Stimulated activated CD4-positive, alpha-beta T cell treated with anti-CD3 and anti-CD28 coated beads, Interleukin-2, amount 100 ng/mL, for 24 hours (primary cell): ENCODE results near the gene SLC38A5.
A peak's percentile ranks its signal among the peaks of the same experiment; 100 is the strongest.

Experiments used
- DNase-seq, 2 donors: peaks; one replicate each; pipeline ENCODE4 v3.0.0-alpha.2; 2020

SLC38A5 gene

DNA sequence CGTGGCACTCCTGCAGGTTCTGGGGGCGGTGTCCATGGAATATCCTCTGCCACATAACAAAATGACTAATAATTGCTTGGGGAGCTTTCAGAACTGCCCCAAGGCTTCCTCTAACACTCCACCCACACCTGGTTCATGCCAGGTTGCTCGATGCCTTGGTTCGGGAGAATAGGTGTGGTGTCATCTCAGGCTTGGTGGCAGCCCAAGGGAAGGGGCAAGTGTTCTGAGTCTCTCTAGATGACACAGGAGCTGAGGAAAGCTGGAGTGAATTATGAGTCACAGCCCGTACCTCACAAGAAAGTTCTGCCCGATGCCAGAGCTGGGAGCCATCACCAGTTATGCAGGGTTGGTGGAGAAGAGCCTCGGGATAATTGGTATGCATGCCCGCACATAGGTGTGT lies 20.6 kb upstream of the SLC38A5 start:
- no peak for DNase-seq

DNA sequence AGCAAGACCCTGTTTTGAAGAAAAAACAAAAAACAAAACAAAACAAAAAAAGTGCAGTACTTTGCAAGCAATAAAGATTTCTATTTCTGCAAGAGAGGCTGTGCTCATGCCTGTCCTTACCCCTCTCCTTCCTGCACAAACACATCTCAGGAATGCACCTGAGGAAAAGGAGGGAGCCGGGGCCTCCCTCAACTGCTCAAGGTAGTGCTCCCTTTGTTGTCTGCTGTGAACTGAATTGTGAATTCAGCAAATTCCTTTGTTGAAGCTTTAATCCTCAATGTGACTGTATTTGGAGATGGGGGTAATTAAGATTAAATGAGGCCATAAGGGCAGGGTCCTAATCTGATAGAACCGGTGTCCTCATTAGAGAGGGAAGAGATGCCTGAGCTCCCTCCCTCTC lies 19.8 kb upstream of the SLC38A5 start:
- no peak for DNase-seq

- no peak for DNase-seq
These were observed 19.2 kb upstream of the SLC38A5 start for GRCh38 chrX:48489296-48489695.

- no peak for DNase-seq
These were observed 18.0 kb upstream of the SLC38A5 start for GRCh38 chrX:48488034-48488433.

- no peak for DNase-seq
These were observed 17.3 kb upstream of the SLC38A5 start for GRCh38 chrX:48487362-48487798.

DNA sequence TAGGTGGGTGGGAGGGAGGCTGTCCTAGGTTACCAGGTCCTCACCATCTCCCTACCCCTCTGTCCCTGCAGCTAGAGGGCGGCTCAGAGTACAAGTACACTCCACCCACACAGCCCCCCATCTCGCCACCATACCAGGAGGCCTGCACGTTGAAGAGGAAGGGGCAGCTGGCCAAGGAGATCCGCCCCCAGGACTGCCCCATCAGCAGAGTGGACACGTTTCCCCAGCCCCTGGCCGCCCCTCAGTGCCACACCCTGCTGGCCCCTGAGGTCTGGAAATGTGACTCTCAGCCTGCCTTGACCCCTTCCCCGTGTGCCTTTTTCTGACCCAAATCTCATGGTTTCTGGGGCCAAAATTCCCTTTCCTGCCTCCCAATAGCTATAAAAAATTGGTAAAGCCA lies 12.5 kb upstream of the SLC38A5 start:
- no peak for DNase-seq

DNA sequence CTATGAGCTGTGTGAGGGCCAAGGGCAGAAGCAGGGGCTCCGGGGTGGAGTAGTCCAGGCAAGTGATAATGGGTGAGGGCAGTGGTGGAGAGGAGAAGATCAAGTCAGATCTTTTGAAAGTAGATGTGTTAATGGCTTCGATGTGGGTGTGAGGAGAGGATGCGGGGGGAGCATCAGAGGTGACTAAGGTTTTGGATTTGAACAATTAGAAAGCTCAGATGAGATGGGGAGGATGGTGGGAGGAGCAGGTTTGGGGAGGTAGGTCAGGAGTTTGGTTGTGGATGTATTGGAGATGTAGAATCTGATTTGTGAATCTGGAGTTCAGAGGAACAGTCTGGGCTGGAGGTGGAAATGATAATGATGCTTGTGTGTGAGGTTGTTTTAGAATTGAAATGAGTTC lies 10.5 kb upstream of the SLC38A5 start:
- no peak for DNase-seq

- DNase-seq = no peak
These were observed 10.1 kb upstream of the SLC38A5 start for GRCh38 chrX:48480142-48480541.

- no peak for DNase-seq
These were observed 8.7 kb upstream of the SLC38A5 start for GRCh38 chrX:48478806-48479205.

GRCh38 chrX:48477960-48478755 lies 8.1 kb upstream of the SLC38A5 start:
- no peak for DNase-seq

DNA sequence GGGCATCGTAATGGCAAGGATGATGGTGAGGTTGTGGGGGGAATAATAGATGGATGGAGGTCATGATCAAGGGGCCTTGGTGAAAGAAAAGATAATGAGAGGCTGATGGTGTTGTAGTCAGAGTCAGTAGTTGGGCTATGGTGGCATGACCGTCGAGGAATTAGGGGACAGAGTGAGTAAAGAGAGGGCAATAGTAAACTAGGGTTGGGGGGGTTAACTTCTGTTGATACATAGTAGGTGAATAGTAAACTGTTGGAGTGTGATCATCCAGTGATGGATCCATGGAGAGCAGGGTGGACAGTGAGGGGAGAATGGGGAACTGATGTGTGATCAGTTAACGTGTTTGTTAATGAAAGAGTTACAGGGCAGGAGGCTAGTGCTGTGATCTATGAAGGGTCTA lies 6.9 kb upstream of the SLC38A5 start:
- DNase-seq = no peak

DNA sequence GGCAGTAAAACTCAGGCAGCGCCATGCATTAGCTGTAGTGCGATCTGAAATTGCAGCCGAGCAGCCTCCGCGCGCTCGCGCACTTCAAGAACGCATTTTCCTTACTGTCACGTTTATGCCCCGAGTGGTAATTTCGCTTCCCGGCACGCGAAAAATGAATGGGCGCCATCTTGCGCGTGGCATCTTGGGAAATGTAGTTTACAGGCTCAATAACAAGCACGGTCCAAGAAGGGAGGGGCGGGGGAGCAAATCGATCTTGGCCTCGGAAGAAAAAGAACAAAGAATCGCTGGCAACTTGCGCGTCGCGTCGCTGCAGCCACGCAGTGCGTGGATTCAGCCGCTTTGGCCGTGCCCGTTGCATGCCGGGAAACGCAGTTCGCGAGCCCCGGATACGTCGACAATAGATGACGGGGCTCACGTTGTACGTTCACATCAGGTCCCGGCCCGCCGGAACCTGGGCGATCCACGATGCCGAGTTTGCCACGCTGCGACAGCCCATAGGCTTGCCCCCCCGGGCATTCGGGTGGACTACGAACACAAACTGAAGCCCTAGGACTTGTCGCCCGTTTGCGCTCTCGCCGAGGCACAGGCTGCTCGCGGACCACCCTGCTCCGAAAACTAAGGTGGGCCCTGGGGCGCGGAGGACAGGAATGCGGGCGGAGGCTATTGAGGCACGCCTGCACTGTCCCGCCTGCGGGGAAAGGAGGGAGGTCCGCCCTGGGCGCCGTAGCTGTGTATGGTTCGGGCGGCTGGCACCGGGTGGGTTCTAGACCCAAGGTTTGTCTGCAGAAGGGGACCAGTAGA lies 5.9 kb upstream of the SLC38A5 start, which contains the start of gene FTSJ1:
Gene FTSJ1 (plus strand): TSS at position 426 of the 804 bp plus-strand sequence. CDS start 1,849 bp downstream, outside the sequence.
- DNase-seq = peak; percentile 82 to 86

- DNase-seq = peak in 1 of 2 donors; percentile 22
These were observed 5.2 kb upstream of the SLC38A5 start for GRCh38 chrX:48475296-48475695.

DNA sequence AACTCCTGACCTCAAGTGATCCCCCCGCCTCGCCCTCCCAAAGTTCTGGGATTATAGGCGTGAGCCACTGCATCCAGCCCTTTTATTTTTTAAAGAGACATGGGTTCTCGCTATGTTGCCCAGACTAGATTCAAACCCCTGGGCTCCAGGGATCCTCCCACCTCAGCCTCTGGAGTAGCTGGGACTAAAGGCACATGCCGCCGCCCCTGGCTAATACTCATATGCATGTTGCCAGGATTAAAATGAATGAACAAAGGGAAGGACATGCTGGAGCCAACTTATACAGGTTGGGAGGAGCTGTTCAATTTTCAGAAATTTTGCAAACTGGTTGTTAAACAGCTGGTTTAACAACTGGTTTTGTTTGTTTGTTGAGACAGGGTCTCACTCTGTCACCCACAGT lies 4.5 kb upstream of the SLC38A5 start:
- DNase-seq = no peak

DNA sequence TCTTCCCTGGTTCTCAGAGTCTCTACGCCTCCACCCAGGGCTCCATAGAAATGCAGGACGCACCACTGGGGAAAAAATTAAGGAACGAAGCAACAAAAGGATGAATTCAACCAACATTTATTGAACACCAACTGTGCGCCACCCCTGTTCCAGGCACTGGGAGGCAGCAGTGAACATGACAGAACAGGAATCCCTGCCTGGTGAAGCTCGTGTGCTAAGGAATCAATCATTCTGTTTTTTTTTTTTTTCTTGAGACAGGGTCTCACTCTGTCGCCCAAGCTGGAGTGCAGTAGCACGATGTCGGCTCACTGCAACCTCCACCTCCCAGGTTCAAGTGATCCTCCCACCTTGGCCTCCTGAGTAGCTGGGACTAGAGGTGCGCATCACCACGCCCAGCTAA lies 4.1 kb upstream of the SLC38A5 start:
- DNase-seq = peak in 1 of 2 donors; percentile 25

GRCh38 chrX:48473704-48473990 lies 3.6 kb upstream of the SLC38A5 start:
- DNase-seq = no peak

DNA sequence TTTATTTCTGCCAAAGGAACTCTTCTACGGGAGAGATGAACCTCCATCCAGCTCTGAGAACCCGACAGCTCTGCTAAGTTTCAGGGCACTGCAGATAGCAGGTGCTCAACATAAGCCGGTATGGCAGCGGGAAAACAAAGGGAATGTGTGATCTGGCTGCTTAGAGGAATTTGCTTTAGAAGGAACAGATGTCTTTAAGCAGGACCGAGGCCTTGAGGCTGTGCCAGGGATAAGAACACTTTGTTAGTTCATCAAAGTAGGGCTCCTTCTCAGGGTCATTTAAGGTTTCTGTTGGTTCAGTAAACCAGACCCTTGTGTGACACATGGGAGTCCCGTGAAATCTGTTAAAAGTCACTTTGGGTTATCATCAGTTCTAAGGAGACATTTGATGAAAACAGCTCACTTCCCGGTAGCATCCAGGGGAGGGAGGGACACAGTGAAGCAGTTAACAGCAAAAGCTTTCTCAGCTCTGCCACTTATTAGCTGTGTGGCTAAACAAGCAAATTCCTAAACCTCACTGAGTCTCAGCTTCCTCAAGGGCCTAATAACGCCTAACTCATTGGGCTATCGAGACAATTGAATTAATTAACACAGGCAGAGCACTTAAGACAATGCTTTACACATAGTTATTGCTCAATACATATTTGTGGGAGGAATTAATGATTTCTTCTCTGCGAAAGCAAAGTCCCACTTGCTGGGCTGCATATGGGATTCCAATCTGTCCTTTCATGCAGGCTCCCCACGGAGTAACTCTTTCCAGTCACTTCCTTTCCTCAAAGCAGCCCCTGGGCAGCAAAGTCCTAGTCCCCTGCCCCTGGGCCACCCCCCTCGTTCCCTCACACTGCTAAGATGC lies 3.0 kb upstream of the SLC38A5 start:
- no peak for DNase-seq

GRCh38 chrX:48472225-48472624 lies 2.2 kb upstream of the SLC38A5 start:
- DNase-seq = no peak

DNA sequence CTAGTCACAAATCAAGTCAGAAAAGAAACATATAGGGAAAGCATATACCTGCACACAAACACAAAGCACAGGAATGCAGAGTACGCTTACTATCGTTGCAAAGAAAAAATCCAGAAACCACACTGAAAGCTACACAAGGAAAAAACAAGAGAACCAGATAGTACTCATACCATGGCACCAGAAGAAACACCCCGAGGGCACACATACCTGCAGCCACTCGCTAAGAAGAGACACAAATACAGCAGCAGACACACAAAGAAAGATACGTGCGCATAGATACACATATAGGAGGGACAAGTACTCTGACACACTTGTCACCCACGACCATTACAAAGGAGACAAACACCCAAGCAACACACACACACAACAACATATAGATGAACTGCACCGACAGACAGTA lies 1.4 kb upstream of the SLC38A5 start:
- DNase-seq = no peak

GRCh38 chrX:48470833-48471118 lies 716 bp upstream of the SLC38A5 start:
- DNase-seq = no peak

DNA sequence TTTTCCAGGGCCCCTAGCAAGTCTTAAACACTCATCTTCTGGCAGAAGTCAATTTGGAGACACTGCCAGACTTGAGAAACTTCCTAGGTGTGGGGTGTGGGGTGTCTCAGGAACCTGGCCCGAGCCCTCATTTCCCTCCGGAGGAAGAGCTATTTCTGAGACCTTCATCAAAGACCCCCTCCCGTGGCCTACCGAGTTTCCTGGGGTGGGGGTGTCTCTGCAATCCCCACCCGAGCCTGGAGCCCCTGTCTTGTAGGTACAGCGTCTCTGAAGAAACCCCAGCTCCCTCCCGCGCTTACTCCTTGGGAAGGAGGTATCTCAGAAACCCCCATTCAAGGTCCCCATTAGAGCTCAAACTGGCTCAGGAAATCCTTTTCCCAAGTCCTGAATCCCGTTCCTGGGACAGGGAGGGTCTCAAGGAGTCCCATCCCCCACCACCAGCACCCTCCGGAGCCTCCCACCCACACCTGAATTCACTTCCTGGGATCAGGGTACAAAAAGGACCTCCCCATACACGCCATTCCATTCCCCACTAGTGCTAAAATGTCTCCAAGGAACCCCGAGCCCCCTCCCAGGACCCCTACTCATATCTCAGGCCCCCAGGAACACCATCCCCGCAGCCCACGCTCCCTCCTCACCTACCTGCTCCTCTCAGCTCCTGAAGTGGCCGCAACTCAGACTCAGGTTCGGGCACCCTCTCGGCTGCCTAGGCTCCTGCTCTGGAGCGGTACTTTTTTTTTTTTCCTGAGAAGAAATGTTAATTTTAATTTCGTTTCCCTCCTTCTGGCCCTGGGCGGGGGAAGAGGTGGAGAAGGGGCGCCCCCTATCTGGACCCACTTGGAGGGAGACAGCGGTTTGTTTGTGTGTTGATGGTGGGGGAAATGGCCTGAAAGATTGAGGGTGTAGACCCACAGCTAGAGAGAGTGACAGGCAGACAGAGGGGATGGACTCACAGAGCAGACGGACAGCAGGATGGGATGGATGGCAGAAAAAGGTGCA lies 1.1 kb downstream of the SLC38A5 start:
- peak; percentile 47 to 59 for DNase-seq

GRCh38 chrX:48468247-48468671 lies 1.8 kb downstream of the SLC38A5 start:
- DNase-seq = peak; percentile 61 to 68
